ENCODE data around the gene TSPO2.

TSPO2 gene

DNA sequence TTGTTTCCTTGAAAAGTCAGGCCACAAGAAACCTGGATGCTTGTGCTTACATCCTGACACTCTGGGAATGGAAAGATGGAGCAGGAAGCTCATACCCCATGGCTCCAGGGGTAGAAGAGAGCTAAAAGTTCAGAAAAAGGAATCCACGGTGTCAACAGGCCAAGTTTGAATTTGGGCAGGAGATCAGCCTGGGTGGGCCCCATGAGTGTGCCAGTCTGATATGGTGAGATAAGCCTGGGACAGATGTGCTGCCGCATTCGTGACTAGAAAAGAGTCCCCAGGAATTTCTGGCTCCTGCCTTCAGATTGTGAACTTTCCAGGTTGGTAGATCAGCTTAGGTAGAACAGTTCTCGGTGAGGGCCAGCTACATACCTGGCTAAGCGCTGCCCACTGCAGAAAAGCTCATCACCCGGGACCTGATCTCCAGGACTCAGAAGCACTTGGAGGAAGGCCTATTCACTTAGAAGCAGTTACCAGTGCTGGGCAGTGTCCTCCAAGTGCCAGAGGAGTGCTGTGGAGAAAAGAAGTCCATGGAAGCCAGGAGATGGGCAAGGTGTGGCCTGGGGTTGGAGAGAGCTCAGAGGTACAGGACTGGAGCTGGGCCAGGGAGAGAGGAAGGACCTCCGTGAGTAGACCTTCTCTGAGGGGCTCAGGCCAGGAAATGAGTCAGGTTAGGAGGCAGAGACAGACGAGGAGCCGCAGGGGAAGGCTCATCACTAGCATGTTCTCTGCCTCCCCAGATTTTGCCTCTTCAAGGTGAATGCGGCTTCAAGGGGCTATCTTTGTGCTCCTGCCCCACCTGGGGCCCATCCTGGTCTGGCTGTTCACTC is at the start of gene TSPO2:
TSPO2 (plus strand) TSS at position 242 of the 830 bp plus-strand sequence; CDS start at position 761, 519 bp downstream.
- no peak for TF ChIP-seq CTCF (IDR thresholded peaks at IDR 0.05; ENCODE audit: low read depth, low read length)
- DNase-seq (ENCODE audit: extremely low read depth, low read depth), result no peak

DNA sequence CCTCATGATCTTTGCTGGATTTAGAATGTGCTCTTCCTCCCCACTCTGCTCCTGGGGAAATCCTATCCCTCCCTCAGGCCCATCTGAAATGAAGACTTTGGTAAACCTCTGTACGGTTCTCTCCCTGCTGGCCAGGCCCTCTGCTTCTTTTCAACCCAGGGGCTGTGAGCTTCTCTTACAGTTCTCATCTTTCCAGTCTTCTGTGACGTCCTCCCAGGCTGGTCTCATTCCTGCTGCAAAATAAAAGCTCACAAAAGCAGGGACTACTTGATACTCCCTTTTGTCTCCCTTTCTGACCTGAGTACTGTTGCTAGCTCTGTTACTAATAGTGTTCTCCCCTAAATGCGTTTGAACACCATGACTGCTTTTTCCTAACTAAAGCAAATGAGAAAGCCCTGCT is 49.5 kb upstream of the TSPO2 start:
- no peak for DNase-seq (ENCODE audit: extremely low read depth, low read depth)
- TF ChIP-seq CTCF (IDR thresholded peaks at IDR 0.05; ENCODE audit: low read depth, low read length), result no peak

DNA sequence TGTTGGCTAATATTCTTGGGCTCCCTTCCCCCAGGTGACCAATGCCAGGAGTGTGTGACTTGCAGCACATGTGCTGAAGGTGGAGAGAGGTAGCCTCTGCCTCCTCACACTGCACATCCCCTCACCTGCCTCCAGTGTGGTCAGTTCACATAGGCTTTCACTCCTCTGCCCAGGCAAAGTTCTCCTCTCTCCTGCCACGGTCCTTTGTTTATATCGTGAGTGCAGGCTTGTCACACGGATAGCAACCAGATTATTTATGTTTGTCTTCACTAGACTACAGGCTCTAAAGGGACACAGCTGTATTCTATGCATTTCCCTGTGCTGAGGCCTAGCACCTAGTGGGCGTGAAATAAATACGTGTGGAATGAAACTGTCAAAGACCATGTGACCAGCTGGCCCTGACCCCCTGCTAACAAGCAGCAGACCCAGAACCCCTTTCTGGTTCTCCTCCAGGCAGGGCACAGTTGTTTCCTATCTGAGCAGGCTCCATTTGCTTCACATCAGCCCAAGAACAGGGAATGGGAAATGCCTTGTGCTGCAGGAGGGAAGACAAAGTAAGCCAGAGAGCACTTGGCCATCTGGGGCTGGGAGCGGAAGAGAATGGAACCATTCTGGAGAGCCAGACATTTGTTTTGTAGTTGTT is 45.6 kb upstream of the TSPO2 start:
- no peak for TF ChIP-seq CTCF (IDR thresholded peaks at IDR 0.05; ENCODE audit: low read depth, low read length)
- no peak for DNase-seq (ENCODE audit: extremely low read depth, low read depth)

GRCh38 chr6:40997234-40997957 is 44.9 kb upstream of the TSPO2 start:
- no peak for DNase-seq (ENCODE audit: extremely low read depth, low read depth)
- TF ChIP-seq CTCF (IDR thresholded peaks at IDR 0.05; ENCODE audit: low read depth, low read length), result no peak

DNA sequence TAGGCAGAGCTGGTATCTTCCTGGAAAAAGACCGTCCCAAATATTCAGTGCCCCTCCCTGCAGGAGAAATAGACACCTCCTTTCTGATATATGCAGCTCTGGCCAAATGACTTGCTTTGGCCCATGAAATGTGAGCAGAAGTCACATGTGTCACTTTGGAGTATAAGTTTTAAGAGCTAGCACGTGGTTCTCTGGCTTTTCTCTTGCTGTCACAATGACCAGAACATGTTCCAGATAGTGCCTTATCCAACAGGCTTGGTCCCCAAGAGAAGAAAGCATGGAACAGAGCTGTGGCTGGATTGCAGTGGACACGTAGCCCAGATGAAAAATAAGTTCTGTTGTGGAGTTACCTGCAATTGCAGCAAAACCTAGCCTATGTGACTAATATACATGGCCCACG is 43.6 kb upstream of the TSPO2 start:
- no peak for TF ChIP-seq CTCF (IDR thresholded peaks at IDR 0.05; ENCODE audit: low read depth, low read length)
- no peak for DNase-seq (ENCODE audit: extremely low read depth, low read depth)

GRCh38 chr6:40999569-40999968 is 42.7 kb upstream of the TSPO2 start:
- DNase-seq (ENCODE audit: extremely low read depth, low read depth), result no peak
- TF ChIP-seq CTCF (IDR thresholded peaks at IDR 0.05; ENCODE audit: low read depth, low read length), result peak; percentile 38

- no peak for DNase-seq (ENCODE audit: extremely low read depth, low read depth)
- no peak for TF ChIP-seq CTCF (IDR thresholded peaks at IDR 0.05; ENCODE audit: low read depth, low read length)
These were observed 42.0 kb upstream of the TSPO2 start for GRCh38 chr6:41000248-41000647.
